Measurements from ENCODE around the gene RHOH.

The RHOH gene

GRCh38 chr4:40245550-40245949 is 48.7 kb downstream of the RHOH start:
- DNase-seq (ENCODE audit: low read depth), result no peak
- H3K4me3 ChIP-seq (ENCODE audit: control insufficient read depth, low read depth, low read length), result no peak overlapping the region
- TF ChIP-seq CTCF (conservative IDR thresholded peaks at IDR 0.05; ENCODE audit: control insufficient read depth, insufficient read depth, low read depth, low read length), result no peak

GRCh38 chr4:40246011-40246900 is 49.4 kb downstream of the RHOH start:
- DNase-seq (ENCODE audit: low read depth), result no peak
- TF ChIP-seq CTCF (conservative IDR thresholded peaks at IDR 0.05; ENCODE audit: control insufficient read depth, insufficient read depth, low read depth, low read length), result no peak
- no peak overlapping the region for H3K4me3 ChIP-seq (ENCODE audit: control insufficient read depth, low read depth, low read length)

- TF ChIP-seq CTCF (conservative IDR thresholded peaks at IDR 0.05; ENCODE audit: control insufficient read depth, insufficient read depth, low read depth, low read length), result no peak
- H3K4me3 ChIP-seq (ENCODE audit: control insufficient read depth, low read depth, low read length), result no peak overlapping the region
- DNase-seq (ENCODE audit: low read depth), result no peak
Observed at GRCh38 chr4:40246938-40247337, 50.1 kb downstream of the RHOH start.

GRCh38 chr4:40247350-40247749 is 50.5 kb downstream of the RHOH start:
- H3K4me3 ChIP-seq (ENCODE audit: control insufficient read depth, low read depth, low read length), result no peak overlapping the region
- TF ChIP-seq CTCF (conservative IDR thresholded peaks at IDR 0.05; ENCODE audit: control insufficient read depth, insufficient read depth, low read depth, low read length), result no peak
- no peak for DNase-seq (ENCODE audit: low read depth)

GRCh38 chr4:40251366-40251765 is 54.5 kb downstream of the RHOH start:
- peak; percentile 81 for DNase-seq (ENCODE audit: low read depth)
- no peak for TF ChIP-seq CTCF (conservative IDR thresholded peaks at IDR 0.05; ENCODE audit: control insufficient read depth, insufficient read depth, low read depth, low read length)
- no peak overlapping the region for H3K4me3 ChIP-seq (ENCODE audit: control insufficient read depth, low read depth, low read length)

GRCh38 chr4:40253906-40254305 is 57.1 kb downstream of the RHOH start:
- TF ChIP-seq CTCF (conservative IDR thresholded peaks at IDR 0.05; ENCODE audit: control insufficient read depth, insufficient read depth, low read depth, low read length), result no peak
- no peak overlapping the region for H3K4me3 ChIP-seq (ENCODE audit: control insufficient read depth, low read depth, low read length)
- peak; percentile 19 for DNase-seq (ENCODE audit: low read depth)
